GM12891 (cell line): Measurements from ENCODE around the gene PPFIA2.

Experiments
- POLR2A ChIP-seq: IDR thresholded peaks from 2 replicates; pipeline ENCODE4 v1.6.1; 2011; ENCODE audit warnings: low read depth, low read length, control low read depth
- POLR2AphosphoS5 ChIP-seq: IDR thresholded peaks from 2 replicates; pipeline ENCODE4 v1.6.1; 2011; ENCODE audit warnings: low read depth, low read length, control low read depth
- POU2F2 ChIP-seq: IDR thresholded peaks from 2 replicates; pipeline ENCODE4 v1.6.1; 2011; ENCODE audit warnings: low read depth, mild to moderate bottlenecking, control low read depth, low read length, moderate library complexity
- SPI1 ChIP-seq: IDR thresholded peaks from 2 replicates; pipeline ENCODE4 v1.6.1; 2011; ENCODE audit warnings: low read depth, low read length, control low read depth
- TAF1 ChIP-seq: IDR thresholded peaks from 2 replicates; pipeline ENCODE4 v1.6.1; 2011; ENCODE audit warnings: low read depth, low read length, control low read depth

DNA sequence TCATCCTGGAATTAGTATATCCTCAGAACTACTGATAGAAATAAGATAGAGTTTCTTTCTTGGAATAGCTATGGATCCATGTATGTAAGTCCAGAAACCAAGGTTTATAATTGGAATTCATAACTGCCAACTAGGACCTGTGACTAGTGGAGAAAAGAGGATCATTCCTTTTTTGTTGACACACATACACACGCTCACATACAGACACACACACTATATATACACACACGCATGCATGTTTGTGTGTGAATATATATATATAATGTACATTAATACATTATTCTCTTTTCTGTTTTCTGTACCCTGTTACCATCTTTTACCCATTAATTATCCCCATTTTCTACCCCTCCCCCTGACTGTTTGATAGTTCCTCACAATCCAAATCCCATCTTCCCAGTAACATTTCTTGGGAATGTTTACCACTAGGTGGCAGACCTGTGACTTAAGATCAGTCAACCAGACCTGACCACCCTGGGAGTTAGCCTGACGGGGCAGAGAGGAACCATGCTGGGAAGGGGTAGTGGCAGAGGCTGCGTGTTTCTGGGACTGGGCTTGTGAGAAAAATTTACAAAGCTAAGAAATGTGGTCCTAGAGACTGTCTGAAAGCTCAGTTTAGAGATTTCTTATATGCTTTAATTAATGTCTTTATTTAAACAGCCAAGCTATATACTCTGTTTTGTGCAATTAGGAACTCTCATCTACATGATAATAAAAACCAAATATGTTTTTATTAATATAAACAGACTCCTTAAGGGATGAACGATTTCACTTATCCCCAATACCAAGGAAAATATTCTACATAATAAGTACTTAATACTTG is 308.0 kb downstream of the PPFIA2 start:
- TF ChIP-seq POLR2A (no peak), TAF1 (no peak), POLR2AphosphoS5 (no peak), POU2F2 (no peak), SPI1 (no peak)
